Inflammatory macrophage treated with lipopolysaccharide for 1 hour (primary cell): ENCODE data around the gene AKT1.

Experiments
- DNase-seq, 2 donors: peaks; one replicate each; pipeline ENCODE4 v3.0.0-alpha.2; 2020 to 2022

Gene AKT1

DNA sequence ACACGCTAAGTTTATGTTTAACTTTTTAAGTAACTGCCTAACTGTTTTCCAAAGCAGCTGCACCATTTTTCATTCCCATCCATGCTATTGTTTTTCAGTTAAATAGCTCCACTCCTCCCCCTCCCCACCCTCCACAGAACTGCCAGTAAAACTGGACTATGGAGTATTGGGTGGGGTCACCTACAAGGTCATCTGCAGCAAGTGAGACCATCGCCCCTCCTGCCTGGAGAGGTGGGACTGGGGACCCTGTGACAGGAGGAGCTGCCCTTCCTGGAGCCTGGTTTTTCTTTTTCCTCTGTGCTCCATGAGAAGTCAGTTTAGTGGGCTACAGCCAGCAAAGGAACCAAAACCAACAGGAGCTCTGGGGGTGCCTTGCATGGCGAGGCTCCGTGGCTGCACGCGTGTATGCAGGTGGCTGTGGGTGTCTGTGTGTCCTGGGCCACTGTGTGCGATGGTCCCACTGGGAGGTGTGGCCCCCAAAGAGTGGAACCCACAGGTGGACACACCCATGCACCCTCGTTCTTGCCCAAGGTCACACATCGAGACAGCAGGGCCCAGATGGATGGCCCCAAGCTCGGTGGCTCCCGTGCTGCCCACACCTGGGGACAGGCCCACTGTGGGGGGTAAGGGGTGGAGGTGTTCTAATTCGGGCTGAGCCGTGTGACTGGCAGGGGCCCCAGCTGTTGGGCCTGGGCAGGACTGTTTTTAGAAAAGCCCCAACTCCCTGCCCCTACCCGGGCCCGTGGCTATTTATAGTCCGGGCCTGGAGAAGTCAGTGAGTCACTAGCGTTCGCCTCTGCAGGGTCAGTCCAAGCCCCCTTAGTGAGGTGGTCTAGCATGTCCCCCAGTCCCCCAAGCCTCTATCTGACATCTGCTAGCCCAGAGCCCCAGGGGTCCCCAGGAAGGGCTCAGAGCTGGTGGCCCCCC is 73.8 kb downstream of the AKT1 start:
- no peak for DNase-seq
